ENCODE data around the gene CHMP5.

- no peak for TF ChIP-seq POLR2A (IDR thresholded peaks at IDR 0.05; ENCODE audit: low read depth)
- TF ChIP-seq CTCF (IDR thresholded peaks at IDR 0.05) = no peak
- no peak for TF ChIP-seq POLR2AphosphoS5 (IDR thresholded peaks at IDR 0.05)
- TF ChIP-seq EP300 (IDR thresholded peaks at IDR 0.05) = no peak
Observed at GRCh38 chr9:33267151-33267767, 2.4 kb downstream of the CHMP5 start.

Measured in esophagus muscularis mucosa (tissue), 4 donors.